Mesenchymal stem cell (in vitro differentiated cells and primary cell): Measurements from ENCODE around the gene SDCCAG8.

Experiments used
- DNase-seq: peaks from one replicate; pipeline ENCODE4 v3.0.0-alpha.2; 2013
- H2AFZ ChIP-seq: one replicate; pipeline ENCODE4 v1.6.1; 2013; ENCODE audit warnings: low read depth, mild to moderate bottlenecking, control low read depth, inconsistent platforms, low read length, moderate library complexity
- H2AK5ac ChIP-seq: 2 replicates; pipeline ENCODE4 v1.6.1; 2013; ENCODE audit warnings: low read length, moderate library complexity, mild to moderate bottlenecking, inconsistent platforms; ENCODE audit not compliant: severe bottlenecking
- H2BK120ac ChIP-seq: one replicate; pipeline ENCODE4 v1.6.1; 2013; ENCODE audit warnings: low read depth, mild to moderate bottlenecking, inconsistent platforms, low read length, moderate library complexity
- H2BK12ac ChIP-seq, 2 experiments: one replicate each; pipeline ENCODE4 v1.6.1; 2013; ENCODE audit warnings: inconsistent platforms in 2 of 2, low read length in 2 of 2, mild to moderate bottlenecking in 2 of 2, moderate library complexity in 2 of 2, control low read depth in 1 of 2
- H2BK15ac ChIP-seq: one replicate; pipeline ENCODE4 v1.6.1; 2013; ENCODE audit warnings: mild to moderate bottlenecking, low read depth, inconsistent platforms; ENCODE audit not compliant: poor library complexity, severe bottlenecking
- H2BK5ac ChIP-seq: 2 replicates; pipeline ENCODE4 v1.6.1; 2013; ENCODE audit warnings: low read depth, mild to moderate bottlenecking, low read length, control low read depth, inconsistent platforms; ENCODE audit not compliant: poor library complexity, severe bottlenecking
- H3K14ac ChIP-seq, 2 experiments: one replicate each; pipeline ENCODE4 v1.6.1; 2013; ENCODE audit warnings: inconsistent platforms in 2 of 2, low read length in 2 of 2, control low read depth in 1 of 2, mild to moderate bottlenecking in 1 of 2, moderate library complexity in 1 of 2
- H3K18ac ChIP-seq, 2 experiments: one replicate each; pipeline ENCODE4 v1.6.1; 2013; ENCODE audit warnings: inconsistent platforms in 2 of 2, low read length in 2 of 2, control low read depth in 1 of 2, low read depth in 1 of 2, mild to moderate bottlenecking in 1 of 2
- H3K23ac ChIP-seq, 2 experiments: one replicate each; pipeline ENCODE4 v1.6.1; 2013; ENCODE audit warnings: inconsistent platforms in 2 of 2, low read length in 2 of 2, mild to moderate bottlenecking in 2 of 2, moderate library complexity in 2 of 2, control low read depth in 1 of 2
- H3K27ac ChIP-seq: 2 replicates; pipeline ENCODE4 v1.5.1; 2013; ENCODE audit warnings: mild to moderate bottlenecking, moderate library complexity, low read length, control low read depth, inconsistent platforms; ENCODE audit not compliant: poor library complexity, severe bottlenecking
- H3K27me3 ChIP-seq, 2 experiments: 2 replicates each; pipeline versions ENCODE4 v1.6.1 to v1.7.0; 2013; ENCODE audit warnings: low read length in 2 of 2, mild to moderate bottlenecking in 2 of 2, moderate library complexity in 2 of 2, control low read depth in 1 of 2, inconsistent platforms in 1 of 2; ENCODE audit not compliant: control insufficient read depth in 1 of 2, insufficient read depth in 1 of 2
- H3K36me3 ChIP-seq, 2 experiments: 2 replicates each; pipeline versions ENCODE4 v1.6.1 to v1.7.0; 2013; ENCODE audit warnings: low read length in 2 of 2, control low read depth in 1 of 2, inconsistent platforms in 1 of 2, low read depth in 1 of 2, mild to moderate bottlenecking in 1 of 2; ENCODE audit not compliant: insufficient read depth in 2 of 2, control insufficient read depth in 1 of 2
- H3K4ac ChIP-seq, 2 experiments: one replicate each; pipeline ENCODE4 v1.6.1; 2013; ENCODE audit warnings: inconsistent platforms in 2 of 2, low read length in 2 of 2, mild to moderate bottlenecking in 2 of 2, moderate library complexity in 2 of 2, control low read depth in 1 of 2, low read depth in 1 of 2
- H3K4me1 ChIP-seq: 2 replicates; pipeline ENCODE4 v1.6.1; 2013; ENCODE audit warnings: low read depth, low read length, control low read depth; ENCODE audit not compliant: control insufficient read depth, insufficient read depth
- H3K4me2 ChIP-seq: 2 replicates; pipeline ENCODE4 v1.6.1; 2013; ENCODE audit warnings: low read length, mild to moderate bottlenecking, inconsistent platforms; ENCODE audit not compliant: poor library complexity, severe bottlenecking
- H3K4me3 ChIP-seq, 2 experiments: 2 replicates each; pipeline versions ENCODE4 v1.5.1 to v1.7.0; 2013; ENCODE audit warnings: low read length in 2 of 2, mild to moderate bottlenecking in 2 of 2, control low read depth in 1 of 2, low read depth in 1 of 2; ENCODE audit not compliant: insufficient read depth in 1 of 2
- H3K79me1 ChIP-seq: replicated peaks from 2 replicates; pipeline ENCODE4 v1.6.1; 2013; ENCODE audit warnings: mild to moderate bottlenecking, control low read depth, low read length, inconsistent platforms; ENCODE audit not compliant: poor library complexity, severe bottlenecking
- H3K9ac ChIP-seq: 2 replicates; pipeline ENCODE4 v1.7.0; 2013; ENCODE audit warnings: mild to moderate bottlenecking, low read length, moderate library complexity
- H3K9me3 ChIP-seq: 2 replicates; pipeline ENCODE4 v1.7.0; 2013; ENCODE audit warnings: mild to moderate bottlenecking, low read length; ENCODE audit not compliant: control insufficient read depth
- H4K8ac ChIP-seq: one replicate; pipeline ENCODE4 v1.6.1; 2013; ENCODE audit warnings: inconsistent platforms, mild to moderate bottlenecking, low read length, moderate library complexity
- H4K91ac ChIP-seq: one replicate; pipeline ENCODE4 v1.6.1; 2013; ENCODE audit warnings: mild to moderate bottlenecking, low read length, inconsistent platforms
- WGBS: methylation state at CpG from one replicate; pipeline ENCODE4 v1.1.7; 2013; ENCODE audit warnings: mixed read lengths; 5-methylcytosine and 5-hydroxymethylcytosine counted together

Gene SDCCAG8

GRCh38 chr1:243438815-243439214, 183.0 kb downstream of the SDCCAG8 start:
- Histone ChIP-seq H3K4me1 (peaks cover 4% of the 10 kb centered on the region), H3K4me2 (no peak overlapping the region), H2AFZ (no peak overlapping the region), H2BK12ac (no peak overlapping the region), H3K18ac (no peak overlapping the region), H3K27me3 (no peaks in the 10 kb centered on the region), H3K4me3 (no peak overlapping the region), H3K9me3 (no peaks in the 10 kb centered on the region), H3K79me1 (peaks cover 13% of the 10 kb centered on the region), H2BK15ac (no peak overlapping the region), H2AK5ac (no peak overlapping the region), H3K9ac (no peak overlapping the region), H2BK120ac (no peak overlapping the region), H4K91ac (no peak overlapping the region), H2BK5ac (no peak overlapping the region), H3K36me3 (peaks cover 0 to 58% of the 10 kb centered on the region in 2 experiments), H3K23ac (no peak overlapping the region), H3K14ac (no peak overlapping the region), H3K4ac (no peak overlapping the region), H4K8ac (no peak overlapping the region), H3K27ac (no peak overlapping the region)
- DNase-seq = no peak
- no CpG with 5 or more reads among the region's 2 CpGs for WGBS

- WGBS = 95% methylated on average over 2 of the region's 2 CpGs
- DNase-seq = no peak
- H3K79me1 ChIP-seq = peaks cover 11% of the 10 kb centered on the region
- H2BK12ac ChIP-seq = no peak overlapping the region
- no peak overlapping the region for H3K18ac ChIP-seq
- no peak overlapping the region for H3K4me2 ChIP-seq
- no peak overlapping the region for H2BK5ac ChIP-seq
- peaks cover 0 to 51% of the 10 kb centered on the region in 2 experiments for H3K36me3 ChIP-seq
- H3K27ac ChIP-seq = no peak overlapping the region
- no peaks in the 10 kb centered on the region for H3K9me3 ChIP-seq
- H4K8ac ChIP-seq = no peak overlapping the region
- no peak overlapping the region for H2BK15ac ChIP-seq
- H3K27me3 ChIP-seq = no peaks in the 10 kb centered on the region
- no peak overlapping the region for H3K23ac ChIP-seq
- no peak overlapping the region for H2AFZ ChIP-seq
- H3K9ac ChIP-seq = no peak overlapping the region
- H3K4ac ChIP-seq = no peak overlapping the region
- H3K4me1 ChIP-seq = peaks cover 4% of the 10 kb centered on the region
- no peak overlapping the region for H2AK5ac ChIP-seq
- no peak overlapping the region for H4K91ac ChIP-seq
- no peak overlapping the region for H2BK120ac ChIP-seq
- H3K4me3 ChIP-seq = no peak overlapping the region
- no peak overlapping the region for H3K14ac ChIP-seq
These were observed 184.6 kb downstream of the SDCCAG8 start for GRCh38 chr1:243440406-243440805.

- Histone ChIP-seq H3K4ac (no peak overlapping the region), H3K9me3 (no peaks in the 10 kb centered on the region), H3K4me1 (peaks cover 4% of the 10 kb centered on the region), H3K18ac (no peak overlapping the region), H3K36me3 (peaks cover 3 to 48% of the 10 kb centered on the region in 2 experiments), H2BK120ac (no peak overlapping the region), H3K14ac (no peak overlapping the region), H3K79me1 (peaks cover 11% of the 10 kb centered on the region), H3K9ac (no peak overlapping the region), H3K4me2 (no peak overlapping the region), H2AFZ (no peak overlapping the region), H3K27me3 (no peaks in the 10 kb centered on the region), H2BK15ac (no peak overlapping the region), H3K27ac (no peak overlapping the region), H3K4me3 (no peak overlapping the region), H4K91ac (no peak overlapping the region), H3K23ac (no peak overlapping the region), H4K8ac (no peak overlapping the region), H2BK12ac (no peak overlapping the region), H2AK5ac (no peak overlapping the region), H2BK5ac (no peak overlapping the region)
- no peak for DNase-seq
These were observed 185.8 kb downstream of the SDCCAG8 start for GRCh38 chr1:243441601-243442000.

GRCh38 chr1:243443557-243443956, 187.7 kb downstream of the SDCCAG8 start:
- Histone ChIP-seq H2BK12ac (no peak overlapping the region), H2AFZ (no peak overlapping the region), H3K4me3 (no peak overlapping the region), H3K27ac (no peak overlapping the region), H3K23ac (no peak overlapping the region), H2BK15ac (no peak overlapping the region), H2BK5ac (no peak overlapping the region), H2AK5ac (no peak overlapping the region), H3K36me3 (peaks cover 3 to 40% of the 10 kb centered on the region in 2 experiments), H3K4me1 (peaks cover 3% of the 10 kb centered on the region), H4K8ac (no peak overlapping the region), H2BK120ac (no peak overlapping the region), H3K79me1 (peaks cover 15% of the 10 kb centered on the region), H3K9ac (no peak overlapping the region), H3K18ac (no peak overlapping the region), H3K4me2 (no peak overlapping the region), H3K14ac (no peak overlapping the region), H3K4ac (no peak overlapping the region), H3K27me3 (no peaks in the 10 kb centered on the region), H4K91ac (no peak overlapping the region), H3K9me3 (no peaks in the 10 kb centered on the region)
- no peak for DNase-seq
- WGBS = 100% methylated on average over 4 of the region's 4 CpGs
